ENCODE measurements around the gene BLOC1S6. TPM values are rescaled to one million over a fixed set of nuclear protein-coding genes. Genes with fewer than 3 reads are reported as not detected.

The BLOC1S6 gene
- total and polyA plus RNA-seq, 2 of the 8 experiments (the other 6 are each of a cell fraction or from before 2014, with no cell fraction given) = 4.5 to 28.8 TPM

- no peak for TF ChIP-seq RBBP5 (IDR thresholded peaks at IDR 0.05; ENCODE audit: borderline replicate concordance, low read depth, low read length)
- no peak for TF ChIP-seq CBX5 (IDR thresholded peaks at IDR 0.05; ENCODE audit: low read depth, low read length)
- TF ChIP-seq MAFK (IDR thresholded peaks at IDR 0.05; ENCODE audit: low read depth, low read length) = no peak
- TF ChIP-seq CEBPB (IDR thresholded peaks at IDR 0.05; ENCODE audit: low read depth, low read length) = no peak
Observed at GRCh38 chr15:45603881-45604280, 16.7 kb downstream of the BLOC1S6 start (continued).

Data from H1 (cell line).